Lung (tissue), 12 donors: ENCODE measurements around the gene STAM2. TPM values are rescaled to one million over a fixed set of nuclear protein-coding genes. Genes with fewer than 3 reads are reported as not detected.
"Not testable (repeated sequence)": the region's sequence is repeated elsewhere in the genome, so short reads cannot be mapped to it uniquely, and the experiment has no call there.

ENCODE experiments used
- ATAC-seq: fragments of 200-7000 bp; cut with Tn5 transposase; one replicate; pipeline ENCODE4 v1.9.1; 2020; ENCODE audit warnings: moderate number of reproducible peaks; ENCODE audit not compliant: insufficient read depth, low FRiP score
- DNase-seq, 3 donors: peaks; one replicate each; pipeline ENCODE4 v3.0.0-alpha.2; 2013 to 2017
- H3K27ac ChIP-seq, 2 donors: one replicate each; pipeline ENCODE4 v1.5.1; 2013; ENCODE audit warnings: mild to moderate bottlenecking in 2 of 2, moderate library complexity in 2 of 2, control low read depth in 1 of 2, inconsistent platforms in 1 of 2, low read depth in 1 of 2, low read length in 1 of 2
- H3K27me3 ChIP-seq, 3 donors: one replicate each; pipeline ENCODE4 v1.5.1; 2013; ENCODE audit warnings: low read length in 2 of 3; ENCODE audit not compliant: control insufficient read depth in 3 of 3, insufficient read depth in 3 of 3
- H3K36me3 ChIP-seq, 4 donors: one replicate each; pipeline ENCODE4 v1.5.1; 2013; ENCODE audit warnings: low read length in 4 of 4, mild to moderate bottlenecking in 1 of 4, moderate library complexity in 1 of 4; ENCODE audit not compliant: control insufficient read depth in 4 of 4, insufficient read depth in 4 of 4
- H3K4me1 ChIP-seq, 5 donors: one replicate each; pipeline ENCODE4 v1.5.1; 2013; ENCODE audit warnings: low read length in 5 of 5, mild to moderate bottlenecking in 2 of 5, moderate library complexity in 1 of 5; ENCODE audit not compliant: control insufficient read depth in 5 of 5, insufficient read depth in 5 of 5
- H3K4me3 ChIP-seq: one replicate; pipeline ENCODE4 v1.5.1; 2013; ENCODE audit warnings: mild to moderate bottlenecking, control low read depth, moderate library complexity
- H3K9ac ChIP-seq, 2 donors: one replicate each; pipeline ENCODE4 v1.5.1; 2013; ENCODE audit warnings: low read length in 2 of 2, control low read depth in 1 of 2; ENCODE audit not compliant: insufficient read depth in 1 of 2
- H3K9me3 ChIP-seq, 4 donors: one replicate each; pipeline ENCODE4 v1.5.1; 2013; ENCODE audit warnings: low read length in 3 of 4, mild to moderate bottlenecking in 1 of 4, moderate library complexity in 1 of 4; ENCODE audit not compliant: control insufficient read depth in 4 of 4, insufficient read depth in 3 of 4
- WGBS, 2 donors: extraction: QIAGEN DNeasy Blood & Tissue Kit; methylation state at CpG; one replicate each; pipeline ENCODE4 v1.1.7; 2013; 5-methylcytosine and 5-hydroxymethylcytosine counted together
- polyA plus RNA-seq, 2 donors: library from polyadenylated mRNA; stranded (reverse); fragments of 200-250 nt; gene quantifications; one replicate each; pipeline ENCODE4 v1.2.1, GENCODE V29; 2013
- total RNA-seq, 2 donors: library from RNA; depleted of rRNA in 1 of 2; stranded (reverse); fragments of >200 nt in 1 of 2; gene quantifications; one replicate each; pipeline ENCODE4 v1.2.1, GENCODE V29; 2014 to 2021
- TF ChIP-seq, protein P1 (sequence below): IDR thresholded peaks from 2 replicates; pipeline ENCODE4 v1.5.1; 2012; ENCODE audit warnings: mild to moderate bottlenecking; ENCODE audit errors: control extremely low read depth, extremely low read depth
- donor health status: control.
- donor health status: control.
- donor health status: Bipolar disorder and iron deficiency.
- donor health status: healthy.
- donor health status: DM: yes; HTN: yes; CAD: no.

The STAM2 gene
- total and polyA plus RNA-seq, 4 donors = 8.0 to 62.1 (median 24.1) TPM

DNA sequence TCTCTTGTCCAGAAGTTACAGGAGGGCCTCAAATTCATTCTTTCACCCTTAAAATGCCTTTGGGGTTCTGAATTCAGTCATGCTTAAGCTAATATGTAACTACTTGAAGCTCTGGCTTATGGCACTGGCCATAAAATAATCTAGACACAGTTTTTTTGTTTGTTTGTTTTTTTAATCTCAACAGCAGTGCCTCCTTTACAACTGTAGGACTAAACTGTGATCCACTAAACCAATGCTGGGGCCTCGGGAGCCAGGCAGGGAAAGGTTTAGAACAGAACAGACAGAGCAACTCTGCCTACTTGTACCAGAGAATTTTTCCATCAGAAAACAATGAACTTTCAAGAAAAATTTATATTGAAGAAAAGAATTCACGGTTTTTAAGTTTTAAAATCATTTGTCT, 1.7 kb downstream of the STAM2 start:
- H3K4me1 ChIP-seq = peaks cover 5 to 29% (median 10%) of the 10 kb centered on the region in 5 donors
- H3K27ac ChIP-seq = no peak overlapping the region
- TF ChIP-seq, protein P1, sequence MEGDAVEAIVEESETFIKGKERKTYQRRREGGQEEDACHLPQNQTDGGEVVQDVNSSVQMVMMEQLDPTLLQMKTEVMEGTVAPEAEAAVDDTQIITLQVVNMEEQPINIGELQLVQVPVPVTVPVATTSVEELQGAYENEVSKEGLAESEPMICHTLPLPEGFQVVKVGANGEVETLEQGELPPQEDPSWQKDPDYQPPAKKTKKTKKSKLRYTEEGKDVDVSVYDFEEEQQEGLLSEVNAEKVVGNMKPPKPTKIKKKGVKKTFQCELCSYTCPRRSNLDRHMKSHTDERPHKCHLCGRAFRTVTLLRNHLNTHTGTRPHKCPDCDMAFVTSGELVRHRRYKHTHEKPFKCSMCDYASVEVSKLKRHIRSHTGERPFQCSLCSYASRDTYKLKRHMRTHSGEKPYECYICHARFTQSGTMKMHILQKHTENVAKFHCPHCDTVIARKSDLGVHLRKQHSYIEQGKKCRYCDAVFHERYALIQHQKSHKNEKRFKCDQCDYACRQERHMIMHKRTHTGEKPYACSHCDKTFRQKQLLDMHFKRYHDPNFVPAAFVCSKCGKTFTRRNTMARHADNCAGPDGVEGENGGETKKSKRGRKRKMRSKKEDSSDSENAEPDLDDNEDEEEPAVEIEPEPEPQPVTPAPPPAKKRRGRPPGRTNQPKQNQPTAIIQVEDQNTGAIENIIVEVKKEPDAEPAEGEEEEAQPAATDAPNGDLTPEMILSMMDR = no peak
- peaks cover 0 to 6% (median 0%) of the 10 kb centered on the region in 4 donors for H3K36me3 ChIP-seq
- H3K9ac ChIP-seq = peak overlapping the region in 1 of 2 donors; percentile 98
- DNase-seq (no peak), ATAC-seq (no peak)
- H3K4me3 ChIP-seq = no peak overlapping the region
- H3K27me3 ChIP-seq = no peaks in the 10 kb centered on the region
- H3K9me3 ChIP-seq = no peaks in the 10 kb centered on the region
- 68 to 83% methylated on average over 2 of the region's 2 CpGs for WGBS, 2 donors

GRCh38 chr2:152172201-152172785, 3.3 kb downstream of the STAM2 start:
- not testable (repeated sequence) for H3K9me3 ChIP-seq, DNase-seq, H3K36me3 ChIP-seq, H3K27me3 ChIP-seq, ATAC-seq, H3K9ac ChIP-seq, H3K4me3 ChIP-seq
- peak overlapping the region in 1 of 2 donors; percentile 47 for H3K27ac ChIP-seq
- 75 to 79% methylated on average over 5 of the region's 5 CpGs for WGBS, 2 donors
- peaks cover 7 to 29% (median 10%) of the 10 kb centered on the region in 5 donors for H3K4me1 ChIP-seq

- peak in 2 of 3 donors; percentile 52 to 73 for DNase-seq
- Histone ChIP-seq H3K36me3 (peaks cover 0 to 6% (median 0%) of the 10 kb centered on the region in 4 donors), H3K4me1 (peaks cover 8 to 28% (median 10%) of the 10 kb centered on the region in 5 donors), H3K27me3 (no peaks in the 10 kb centered on the region), H3K27ac (peak overlapping the region in 1 of 2 donors; percentile 59), H3K4me3 (no peak overlapping the region), H3K9me3 (no peaks in the 10 kb centered on the region), H3K9ac (peak overlapping the region in 1 of 2 donors; percentile 59)
- no peak for ATAC-seq
- 27 to 53% methylated on average over 4 of the region's 4 CpGs for WGBS, 2 donors
- TF ChIP-seq, protein P1 = no peak
Observed at GRCh38 chr2:152171718-152172117, 3.8 kb downstream of the STAM2 start.

GRCh38 chr2:152169158-152169557, 6.4 kb downstream of the STAM2 start:
- H3K4me1 ChIP-seq = peaks cover 5 to 22% (median 13%) of the 10 kb centered on the region in 5 donors
- not testable (repeated sequence) for DNase-seq, H3K36me3 ChIP-seq, H3K4me3 ChIP-seq, H3K27ac ChIP-seq, ATAC-seq, H3K9me3 ChIP-seq, H3K9ac ChIP-seq, H3K27me3 ChIP-seq
- WGBS, 2 donors = 70 to 84% methylated on average over 7 of the region's 7 CpGs

DNA sequence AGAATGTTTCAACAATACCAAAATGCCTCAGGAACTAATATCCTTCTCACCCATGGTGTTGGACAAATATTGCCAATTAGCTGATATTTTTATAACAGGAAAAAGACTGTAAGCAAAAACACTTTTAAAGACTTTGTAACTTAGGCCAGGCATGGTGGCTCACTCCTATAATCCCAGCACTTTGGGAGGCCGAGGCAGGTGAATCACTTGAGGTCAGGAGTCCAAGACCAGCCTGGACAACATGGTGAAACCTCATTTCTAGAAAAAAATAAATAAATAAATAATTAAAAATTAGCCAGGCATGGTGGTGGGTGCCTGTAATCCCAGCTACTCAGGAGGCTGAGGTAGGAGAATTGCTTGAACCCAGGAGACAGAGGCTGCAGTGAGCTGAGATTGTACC, 8.1 kb downstream of the STAM2 start:
- DNase-seq, H3K27ac ChIP-seq, ATAC-seq, H3K4me3 ChIP-seq, H3K36me3 ChIP-seq, H3K27me3 ChIP-seq, H3K9me3 ChIP-seq: not testable (repeated sequence)
- Histone ChIP-seq H3K4me1 (peaks cover 5 to 16% (median 13%) of the 10 kb centered on the region in 5 donors), H3K9ac (peak overlapping the region in 1 of 2 donors; percentile 2)
- 94% methylated on average over 1 of the region's 1 CpG for WGBS, 2 donors
